GM12874 (cell line): ENCODE data around the gene CAPN13.

Experiments
- TF ChIP-seq, protein P1 (sequence below): IDR thresholded peaks from 2 replicates; pipeline ENCODE4 v1.5.1; 2011; ENCODE audit warnings: low read depth, mild to moderate bottlenecking, control low read depth, low read length, moderate library complexity; ENCODE audit not compliant: insufficient read depth

CAPN13 gene

GRCh38 chr2:30691948-30692828, 115.1 kb downstream of the CAPN13 start:
- TF ChIP-seq, protein P1, sequence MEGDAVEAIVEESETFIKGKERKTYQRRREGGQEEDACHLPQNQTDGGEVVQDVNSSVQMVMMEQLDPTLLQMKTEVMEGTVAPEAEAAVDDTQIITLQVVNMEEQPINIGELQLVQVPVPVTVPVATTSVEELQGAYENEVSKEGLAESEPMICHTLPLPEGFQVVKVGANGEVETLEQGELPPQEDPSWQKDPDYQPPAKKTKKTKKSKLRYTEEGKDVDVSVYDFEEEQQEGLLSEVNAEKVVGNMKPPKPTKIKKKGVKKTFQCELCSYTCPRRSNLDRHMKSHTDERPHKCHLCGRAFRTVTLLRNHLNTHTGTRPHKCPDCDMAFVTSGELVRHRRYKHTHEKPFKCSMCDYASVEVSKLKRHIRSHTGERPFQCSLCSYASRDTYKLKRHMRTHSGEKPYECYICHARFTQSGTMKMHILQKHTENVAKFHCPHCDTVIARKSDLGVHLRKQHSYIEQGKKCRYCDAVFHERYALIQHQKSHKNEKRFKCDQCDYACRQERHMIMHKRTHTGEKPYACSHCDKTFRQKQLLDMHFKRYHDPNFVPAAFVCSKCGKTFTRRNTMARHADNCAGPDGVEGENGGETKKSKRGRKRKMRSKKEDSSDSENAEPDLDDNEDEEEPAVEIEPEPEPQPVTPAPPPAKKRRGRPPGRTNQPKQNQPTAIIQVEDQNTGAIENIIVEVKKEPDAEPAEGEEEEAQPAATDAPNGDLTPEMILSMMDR = 0 out of 2 replicates have a peak, but pooled peaks have one; percentile 36

DNA sequence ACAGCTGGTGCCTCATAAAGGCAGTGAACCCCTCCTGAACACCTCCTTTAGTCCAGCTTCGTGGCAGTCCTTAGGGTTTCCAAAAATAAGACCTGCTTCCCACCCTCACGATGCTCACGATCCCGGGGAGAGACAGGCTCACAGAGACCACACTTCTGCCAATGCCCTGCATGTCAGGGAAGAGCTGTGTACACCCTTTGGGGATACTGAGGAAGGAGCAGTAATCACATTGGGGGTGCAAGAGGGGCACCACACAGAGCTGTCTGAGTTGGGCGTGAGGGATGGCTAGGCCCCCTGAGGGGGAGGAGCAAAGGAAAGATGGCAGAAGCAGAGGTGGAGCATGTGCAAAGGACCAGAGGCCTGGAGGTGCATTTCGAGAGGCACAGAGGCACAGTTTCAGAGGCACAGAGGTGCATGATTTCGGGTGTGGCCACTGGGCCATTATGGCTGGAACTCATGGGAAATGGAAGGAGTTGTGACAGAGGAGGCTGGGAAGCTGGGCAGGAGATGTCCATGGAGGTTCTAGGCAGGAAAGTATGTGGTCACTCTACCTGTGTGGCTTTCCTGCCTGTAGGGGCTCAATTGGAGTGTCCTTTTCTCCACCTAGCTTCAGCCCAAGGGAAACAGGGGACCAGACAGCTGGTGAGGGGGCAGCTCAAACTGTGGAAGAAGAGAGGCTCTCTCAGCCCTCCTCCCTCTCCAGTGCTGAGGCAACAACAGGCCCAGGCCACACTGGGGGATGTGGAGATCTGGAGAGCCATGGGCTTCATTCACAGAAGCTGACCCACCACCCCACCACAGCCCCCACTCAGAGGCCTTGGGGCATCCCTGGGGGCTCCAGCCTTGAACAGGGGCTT, 115.9 kb downstream of the CAPN13 start:
- TF ChIP-seq, protein P1 = no peak

DNA sequence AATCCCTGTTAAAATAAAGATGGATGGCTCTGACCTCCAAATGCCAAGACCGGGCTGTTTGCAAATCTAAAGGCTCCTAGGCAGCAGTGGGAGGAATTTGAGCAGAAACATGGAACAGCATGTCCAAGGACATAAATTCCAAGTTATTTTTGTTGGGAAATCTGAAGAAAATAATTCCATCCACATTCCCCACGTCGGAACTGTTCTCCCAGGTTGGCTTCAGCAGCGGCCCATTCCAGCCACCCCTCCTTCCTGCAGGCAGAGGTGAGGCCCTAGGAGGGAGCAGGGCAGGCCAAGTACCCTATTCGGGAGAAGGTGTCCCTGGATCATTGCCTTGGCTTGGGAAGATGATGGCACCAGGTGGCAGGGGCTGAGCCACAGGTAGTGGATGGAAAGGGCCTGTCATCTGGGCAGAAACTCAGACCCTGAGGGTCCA, 117.1 kb downstream of the CAPN13 start:
- TF ChIP-seq, protein P1 = no peak

GRCh38 chr2:30689496-30690125, 117.6 kb downstream of the CAPN13 start:
- TF ChIP-seq, protein P1 = no peak

GRCh38 chr2:30688956-30689401, 118.3 kb downstream of the CAPN13 start:
- TF ChIP-seq, protein P1 = no peak

DNA sequence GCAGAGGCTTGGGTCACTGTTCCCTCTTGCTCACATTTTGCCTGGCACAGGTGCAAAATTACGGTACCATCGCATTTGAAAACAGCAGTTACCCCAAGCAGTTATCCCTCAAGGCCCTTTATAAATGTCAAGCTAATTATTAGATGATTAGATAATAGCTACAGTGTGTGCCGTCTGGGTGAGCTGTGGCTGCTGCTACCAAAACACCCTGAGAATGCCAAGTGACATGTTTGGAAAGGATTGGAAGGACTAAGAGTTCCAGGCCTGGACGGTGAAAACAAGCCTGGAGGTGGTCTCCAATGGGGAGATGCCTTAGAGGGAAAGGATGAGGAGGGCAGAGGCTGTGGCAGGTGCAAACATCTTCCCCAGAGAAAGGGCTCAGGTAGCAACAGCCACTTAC, 120.6 kb downstream of the CAPN13 start:
- TF ChIP-seq, protein P1 = no peak

DNA sequence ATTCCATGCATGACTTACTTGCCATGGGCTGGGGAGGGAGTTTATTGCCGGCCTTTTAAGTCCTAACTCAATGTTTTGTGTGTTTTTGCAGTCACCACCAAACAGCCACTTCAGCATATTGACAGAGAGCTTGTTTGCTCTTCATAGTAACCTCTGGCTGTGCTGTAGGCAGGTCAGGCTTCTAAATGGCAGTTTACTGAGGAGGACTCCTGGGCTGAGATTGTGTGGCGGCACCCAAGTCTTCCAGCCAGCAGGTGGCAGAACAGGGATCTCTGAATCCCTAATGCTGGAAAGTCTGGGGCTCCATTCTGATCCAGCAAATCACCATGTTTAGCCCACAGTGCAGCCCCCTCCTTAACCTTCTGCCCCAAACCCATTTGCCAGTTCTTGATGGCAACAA, 121.2 kb downstream of the CAPN13 start:
- TF ChIP-seq, protein P1 = peak; percentile 40
